HFFc6 (cell line): Measurements from ENCODE around the gene LRRC38. TPM values are rescaled to one million over a fixed set of nuclear protein-coding genes. Genes with fewer than 3 reads are reported as not detected.

Source experiments
- DNase-seq: peaks from one replicate; pipeline ENCODE4 v3.0.0-alpha.2; 2018
- H3K27ac Mint-ChIP-seq: 2 replicates; pipeline ENCODE4 v1.8.0; 2020; ENCODE audit warnings: mild to moderate bottlenecking, mixed read lengths
- H3K27me3 Mint-ChIP-seq: 2 replicates; pipeline ENCODE4 v1.8.0; 2021; ENCODE audit warnings: mild to moderate bottlenecking, moderate library complexity, mixed read lengths; ENCODE audit not compliant: insufficient read depth
- H3K36me3 Mint-ChIP-seq: 2 replicates; pipeline ENCODE4 v1.8.0; 2021; ENCODE audit warnings: low read depth, mixed read lengths
- H3K4me1 Mint-ChIP-seq: 2 replicates; pipeline ENCODE4 v1.8.0; 2020; ENCODE audit warnings: low read depth, mixed read lengths
- H3K4me3 Mint-ChIP-seq: 2 replicates; pipeline ENCODE4 v1.8.0; 2020; ENCODE audit warnings: mild to moderate bottlenecking, moderate library complexity, mixed read lengths
- H3K9me3 Mint-ChIP-seq: 2 replicates; pipeline ENCODE4 v1.8.0; 2020; ENCODE audit warnings: mild to moderate bottlenecking, mixed read lengths
- CTCF ChIP-seq: fragments of 200-600 bp; sonication (generic); IDR thresholded peaks from 2 replicates; pipeline ENCODE4 v1.5.0; 2021; ENCODE audit warnings: antibody characterized with exemption, mild to moderate bottlenecking
- total RNA-seq, 6 experiments: library from RNA; stranded (reverse); fragmentation: NEBNext Ultra II Directional; extraction: Animal tissue kit (Norgen Biotek cat#: 25700); gene quantifications; 2 replicates in 1 of 6; 3 replicates in 5 of 6; pipeline ENCODE4 v1.2.3, GENCODE V29; 2021

Gene LRRC38
- total RNA-seq, 6 experiments from 2014 or later: not detected

DNA sequence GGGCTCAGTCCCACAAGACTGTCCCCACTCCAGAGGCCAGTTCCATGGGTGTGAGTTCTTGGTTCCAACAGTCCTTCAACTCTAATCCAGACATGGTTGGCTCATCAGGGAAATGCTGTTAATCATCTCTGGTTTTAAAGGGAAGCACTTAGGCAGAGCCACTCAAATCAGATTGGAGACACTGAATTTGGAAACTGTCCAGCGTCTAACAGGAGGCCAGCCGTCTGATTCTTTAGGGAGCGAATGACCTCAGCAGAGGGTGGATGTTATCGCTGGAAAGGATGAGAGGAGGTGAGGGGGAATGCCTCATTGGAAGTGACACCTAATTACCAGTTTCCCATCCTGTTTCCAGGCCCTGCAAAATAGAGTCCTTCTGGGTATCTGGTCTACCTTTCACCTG is 22.8 kb upstream of the LRRC38 start:
- DNase-seq: no peak
- Mint-ChIP-seq H3K9me3 (peaks cover 51% of the 10 kb centered on the region), H3K27me3 (no peaks in the 10 kb centered on the region; the same call in 1 of the 2 replicates), H3K36me3 (peaks cover 4% of the 10 kb centered on the region; the same call in 1 of the 2 replicates), H3K4me1 (no peaks in the 10 kb centered on the region), H3K27ac (no peak overlapping the region), H3K4me3 (no peak overlapping the region)
- no peak for TF ChIP-seq CTCF

DNA sequence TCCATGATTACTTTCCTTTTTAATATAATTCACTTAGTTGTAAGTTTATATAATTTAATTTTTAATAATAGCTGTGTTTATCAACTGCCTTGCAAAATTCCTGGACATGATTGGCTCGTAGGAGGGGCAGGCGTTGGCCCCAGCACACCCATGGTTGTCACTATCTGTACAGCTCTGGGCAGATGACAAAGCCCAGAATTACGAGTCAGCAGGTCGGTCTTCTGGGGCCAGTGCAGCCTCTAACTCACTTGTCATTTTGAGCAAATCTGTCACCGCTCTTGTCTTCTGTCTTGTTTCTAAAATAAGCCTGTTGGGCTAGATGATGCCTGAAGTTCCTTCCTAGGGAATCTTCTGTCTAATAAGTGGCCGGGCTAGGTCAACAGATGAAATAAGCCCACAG is 21.4 kb upstream of the LRRC38 start:
- Mint-ChIP-seq H3K27me3 (no peaks in the 10 kb centered on the region; the same call in none of the 2 replicates), H3K9me3 (peaks cover 50% of the 10 kb centered on the region), H3K4me1 (no peaks in the 10 kb centered on the region), H3K4me3 (no peak overlapping the region), H3K36me3 (peaks cover 4% of the 10 kb centered on the region; the same call in 1 of the 2 replicates), H3K27ac (no peak overlapping the region)
- no peak for DNase-seq
- TF ChIP-seq CTCF: no peak

GRCh38 chr1:13528320-13528719 is 14.5 kb upstream of the LRRC38 start:
- H3K27ac Mint-ChIP-seq: no peak overlapping the region
- H3K27me3 Mint-ChIP-seq: no peaks in the 10 kb centered on the region; the same call in 1 of the 2 replicates
- H3K9me3 Mint-ChIP-seq: peaks cover 58% of the 10 kb centered on the region
- H3K4me1 Mint-ChIP-seq: no peaks in the 10 kb centered on the region
- no peaks in the 10 kb centered on the region for H3K36me3 Mint-ChIP-seq
- no peak for DNase-seq
- TF ChIP-seq CTCF: no peak
- H3K4me3 Mint-ChIP-seq: no peak overlapping the region

- no peaks in the 10 kb centered on the region; the same call in 1 of the 2 replicates for H3K36me3 Mint-ChIP-seq
- no peaks in the 10 kb centered on the region for H3K4me1 Mint-ChIP-seq
- no peaks in the 10 kb centered on the region; the same call in none of the 2 replicates for H3K27me3 Mint-ChIP-seq
- no peak for DNase-seq
- peaks cover 64% of the 10 kb centered on the region for H3K9me3 Mint-ChIP-seq
- H3K27ac Mint-ChIP-seq: no peak overlapping the region
- no peak for TF ChIP-seq CTCF
- no peak overlapping the region for H3K4me3 Mint-ChIP-seq
Measured at GRCh38 chr1:13523780-13524477, 10.1 kb upstream of the LRRC38 start.

DNA sequence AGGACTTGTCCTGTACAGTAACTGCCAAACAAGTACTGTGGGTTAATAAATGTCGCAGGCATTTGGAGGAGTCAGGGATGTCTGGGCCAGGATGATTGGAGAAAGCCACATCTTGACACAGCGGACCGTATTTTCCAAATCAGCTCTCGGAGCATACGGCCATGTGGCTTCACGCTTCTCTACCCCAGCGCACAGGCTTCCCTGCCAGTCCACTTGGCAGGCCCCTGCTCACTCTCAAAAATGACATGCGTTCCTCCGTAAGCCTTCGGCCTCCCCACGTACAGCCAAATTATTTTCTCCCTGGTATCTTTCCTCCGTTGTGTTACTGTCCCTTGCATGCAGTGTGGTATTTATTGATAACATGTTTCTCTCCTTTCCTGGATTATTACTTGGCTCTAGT is 7.2 kb upstream of the LRRC38 start:
- Mint-ChIP-seq H3K9me3 (peaks cover 67% of the 10 kb centered on the region), H3K36me3 (no peaks in the 10 kb centered on the region; the same call in 1 of the 2 replicates), H3K27ac (no peak overlapping the region), H3K4me1 (no peaks in the 10 kb centered on the region), H3K4me3 (no peak overlapping the region), H3K27me3 (peaks cover 2% of the 10 kb centered on the region)
- DNase-seq: no peak
- TF ChIP-seq CTCF: no peak
